ENCODE data around the gene ARMCX5. TPM values are rescaled to one million over a fixed set of nuclear protein-coding genes. Genes with fewer than 3 reads are reported as not detected.

The ARMCX5 gene
- total and polyA plus RNA-seq, 3 experiments from 2014 or later: 7.3 to 10.1 (median 8.8) TPM

- POLR2A ChIA-PET: interaction anchor here (0.9 to 1.6 kb wide), 2 partner anchors 8 to 53 kb away, joined by 3 to 11 read pairs; partner anchors contain the start of gene ARMCX5
- peak overlapping the region; percentile 88 to 98 (median 95) for H3K4me3 Mint-ChIP-seq
- Histone ChIP-seq H3K4me1 (ENCODE audit: insufficient read depth, low read length) (peaks cover 8% of the 10 kb centered on the region), H3K9me3 (ENCODE audit: low read length) (no peaks in the 10 kb centered on the region), H3K27ac (ENCODE audit: low read depth, low read length) (peak overlapping the region; percentile 51), H3K4me3 (ENCODE audit: low read length) (peak overlapping the region; percentile 70), H3K27me3 (ENCODE audit: insufficient read depth, low read length, poor library complexity, severe bottlenecking) (no peaks in the 10 kb centered on the region), H3K36me3 (ENCODE audit: insufficient read depth, low read length) (no peaks in the 10 kb centered on the region)
- peaks cover 15 to 47% (median 24%) of the 10 kb centered on the region in 3 donors for H3K4me1 Mint-ChIP-seq
- peaks cover 0 to 24% (median 0%) of the 10 kb centered on the region in 3 donors for H3K36me3 Mint-ChIP-seq
- H3K27me3 Mint-ChIP-seq: peaks cover 0 to 7% of the 10 kb centered on the region in 2 donors
- DNase-seq: peak in 4 of 5 donors; percentile 38 to 76 (median 66)
- H3K27ac Mint-ChIP-seq: peak overlapping the region; percentile 74 to 94 (median 90)
- peaks cover 0 to 2% (median 0%) of the 10 kb centered on the region in 5 donors for H3K9me3 Mint-ChIP-seq
- CTCF ChIA-PET: interaction anchor here (0.6 kb wide), 1 partner anchor 53 kb away, joined by 3 read pairs; the partner anchor contains the start of gene ARMCX5
Observed at GRCh38 chrX:102652031-102652688, 52.8 kb downstream of the ARMCX5 start.

Other genes with a start within 250 kb of the ARMCX5 start
- gene NXF2B, start 159.5 kb upstream of the ARMCX5 start, total RNA-seq: not detected
- gene NXF2B, start 159.5 kb upstream of the ARMCX5 start, polyA plus RNA-seq: not detected
- not detected for gene TCP11X2, start 127.7 kb upstream of the ARMCX5 start, total RNA-seq
- gene TCP11X2, start 127.7 kb upstream of the ARMCX5 start, polyA plus RNA-seq: not detected
- under 1 TPM; 0.33 to 0.49 TPM for gene TMSB15A, start 82.8 kb upstream of the ARMCX5 start, total RNA-seq
- gene TMSB15A, start 82.8 kb upstream of the ARMCX5 start, polyA plus RNA-seq: not detected
- 1 to 10 TPM; 3.4 to 4.2 TPM for gene GPRASP1, start 52.0 kb downstream of the ARMCX5 start, total RNA-seq
- gene GPRASP1, start 52.0 kb downstream of the ARMCX5 start, polyA plus RNA-seq: 5.2 TPM
- under 1 TPM; 0.37 to 0.47 TPM for gene GPRASP2, start 112.9 kb downstream of the ARMCX5 start, total RNA-seq
- gene GPRASP2, start 112.9 kb downstream of the ARMCX5 start, polyA plus RNA-seq: 1.0 TPM
- 1 to 10 TPM; 1.9 to 3.0 TPM for gene GPRASP3, start 121.2 kb downstream of the ARMCX5 start, total RNA-seq
- gene GPRASP3, start 121.2 kb downstream of the ARMCX5 start, polyA plus RNA-seq: 1.2 TPM